ENCODE results near the gene PNRC2. TPM values are rescaled to one million over a fixed set of nuclear protein-coding genes. Genes with fewer than 3 reads are reported as not detected.
A peak's percentile ranks its signal among the peaks of the same experiment; 100 is the strongest.

The PNRC2 gene
- total and polyA plus RNA-seq, 10 of the 15 experiments (the other 5 are each of a cell fraction or from before 2014, with no cell fraction given) = 106 to 205 (median 163) TPM

- ChIA-PET POLR2A (interaction anchor here (0.7 to 4.7 kb wide), 3 partner anchors 9 to 232 kb away, joined by 3 to 38 read pairs (median 3); no protein-coding TSS in a partner anchor), RAD21 (ENCODE audit: unreplicated experiment) (interaction anchor here (2.0 kb wide), 1 partner anchor 9 kb away, joined by 7 read pairs; no protein-coding TSS in a partner anchor), SMC1A (ENCODE audit: uncharacterized antibody, unreplicated experiment) (interaction anchor here (0.6 to 4.2 kb wide), 6 partner anchors 8 to 60 kb away, joined by 3 to 41 read pairs (median 14); no protein-coding TSS in a partner anchor), CTCF (interaction anchor here (1.2 to 2.5 kb wide), 2 partner anchors 10 to 61 kb away, joined by 3 to 7 read pairs; no protein-coding TSS in a partner anchor)
- TF ChIP-seq SMAD5 (IDR thresholded peaks at IDR 0.05; ENCODE audit: low read depth) (0 out of 2 replicates have a peak, but pooled peaks have one; percentile 28), ELK1 (IDR thresholded peaks at IDR 0.05; ENCODE audit: low read depth, low read length) (no peak), POLR2AphosphoS2 (IDR thresholded peaks at IDR 0.05; ENCODE audit: low read depth, low read length) (0 out of 2 replicates have a peak, but pooled peaks have one; percentile 44), POLR2AphosphoS5 (IDR thresholded peaks at IDR 0.05; ENCODE audit: low read length) (peak; percentile 70)
- H3K27ac ChIP-seq (ENCODE audit: control insufficient read depth, insufficient read depth) = no peak overlapping the region
- intact Hi-C loops (cut with micrococcal nuclease; ENCODE audit: unreplicated experiment) (no loop called here), in situ Hi-C loops (cut with MboI) (no loop called here)
- H3K9me3 ChIP-seq (replicated peaks; ENCODE audit: control insufficient read depth, insufficient read depth, low read length) = no peaks in the 10 kb centered on the region
- H2AFZ ChIP-seq (ENCODE audit: control insufficient read depth, low read depth, low read length) = no peak overlapping the region
- H3K4me1 ChIP-seq (ENCODE audit: control insufficient read depth, insufficient read depth, low read length) = peaks cover 16% of the 10 kb centered on the region
- H3K79me2 ChIP-seq (ENCODE audit: control insufficient read depth, insufficient read depth, low read length) = peaks cover 54% of the 10 kb centered on the region
- no peaks in the 10 kb centered on the region for H3K27me3 ChIP-seq (replicated peaks in 1 of 2; ENCODE audit: control insufficient read depth in 2 of 2, insufficient read depth in 2 of 2, low read length in 1 of 2)
- FAIRE-seq (no peak), DNase-seq (ENCODE audit: low read depth, low spot score) (no peak), ATAC-seq (no peak)
- no TSS peak for BruUV-seq (replicated peaks)
- no peak overlapping the region for H3K4me2 ChIP-seq (ENCODE audit: control insufficient read depth, insufficient read depth)
- H3K36me3 ChIP-seq (ENCODE audit: control insufficient read depth in 2 of 2, insufficient read depth in 2 of 2, low read length in 1 of 2) = peaks cover 2 to 18% of the 10 kb centered on the region in 2 experiments
- H3K9ac ChIP-seq (ENCODE audit: control insufficient read depth, insufficient read depth, low read length) = no peak overlapping the region
- H3K4me3 ChIP-seq = no peak overlapping the region
- H4K20me1 ChIP-seq (ENCODE audit: control insufficient read depth, insufficient read depth) = no peaks in the 10 kb centered on the region
These were observed 7.4 kb downstream of the PNRC2 start for GRCh38 chr1:23966973-23967493.

GRCh38 chr1:23967871-23968270 lies 8.2 kb downstream of the PNRC2 start:
- ChIA-PET POLR2A (interaction anchor here (0.7 to 1.0 kb wide), 4 partner anchors 9 to 231 kb away, joined by 3 read pairs; no protein-coding TSS in a partner anchor), RAD21 (ENCODE audit: unreplicated experiment) (interaction anchor here (1.0 to 1.3 kb wide), 2 partner anchors 9 to 12 kb away, joined by 4 to 6 read pairs; partner anchors contain the start of gene SRSF10), SMC1A (ENCODE audit: uncharacterized antibody, unreplicated experiment) (interaction anchor here (0.6 to 3.9 kb wide), 7 partner anchors 9 to 60 kb away, joined by 3 to 16 read pairs (median 5); partner anchors contain the start of genes PNRC2 and SRSF10), CTCF (interaction anchor here (0.8 to 2.5 kb wide), 5 partner anchors 8 to 60 kb away, joined by 3 to 7 read pairs (median 4); partner anchors contain the start of gene PNRC2)
- Histone ChIP-seq H3K9ac (ENCODE audit: control insufficient read depth, insufficient read depth, low read length) (no peak overlapping the region), H3K4me2 (ENCODE audit: control insufficient read depth, insufficient read depth) (no peak overlapping the region), H3K27ac (ENCODE audit: control insufficient read depth, insufficient read depth) (no peak overlapping the region), H3K36me3 (ENCODE audit: control insufficient read depth in 2 of 2, insufficient read depth in 2 of 2, low read length in 1 of 2) (peaks cover 4 to 18% of the 10 kb centered on the region in 2 experiments), H3K4me3 (no peak overlapping the region), H3K4me1 (ENCODE audit: control insufficient read depth, insufficient read depth, low read length) (peaks cover 16% of the 10 kb centered on the region), H3K79me2 (ENCODE audit: control insufficient read depth, insufficient read depth, low read length) (peaks cover 60% of the 10 kb centered on the region), H2AFZ (ENCODE audit: control insufficient read depth, low read depth, low read length) (no peak overlapping the region), H3K9me3 (replicated peaks; ENCODE audit: control insufficient read depth, insufficient read depth, low read length) (no peaks in the 10 kb centered on the region), H3K27me3 (replicated peaks in 1 of 2; ENCODE audit: control insufficient read depth in 2 of 2, insufficient read depth in 2 of 2, low read length in 1 of 2) (no peaks in the 10 kb centered on the region), H4K20me1 (ENCODE audit: control insufficient read depth, insufficient read depth) (no peaks in the 10 kb centered on the region)
- intact Hi-C loops (cut with micrococcal nuclease; ENCODE audit: unreplicated experiment) = no loop called here
- ATAC-seq (no peak), DNase-seq (ENCODE audit: low read depth, low spot score) (no peak), FAIRE-seq (no peak)
- in situ Hi-C loops (cut with MboI) = no loop called here
- BruUV-seq (replicated peaks) = no TSS peak
- no peak for TF ChIP-seq YBX1 (IDR thresholded peaks at IDR 0.05)
- TF ChIP-seq, protein P1, sequence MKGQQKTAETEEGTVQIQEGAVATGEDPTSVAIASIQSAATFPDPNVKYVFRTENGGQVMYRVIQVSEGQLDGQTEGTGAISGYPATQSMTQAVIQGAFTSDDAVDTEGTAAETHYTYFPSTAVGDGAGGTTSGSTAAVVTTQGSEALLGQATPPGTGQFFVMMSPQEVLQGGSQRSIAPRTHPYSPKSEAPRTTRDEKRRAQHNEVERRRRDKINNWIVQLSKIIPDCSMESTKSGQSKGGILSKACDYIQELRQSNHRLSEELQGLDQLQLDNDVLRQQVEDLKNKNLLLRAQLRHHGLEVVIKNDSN (IDR thresholded peaks at IDR 0.05; ENCODE audit: borderline replicate concordance, extremely low read length, insufficient read depth, low read depth, low read length) = no peak
- TF ChIP-seq SP1 (IDR thresholded peaks at IDR 0.05; ENCODE audit: low read depth, low read length) = no peak
- TF ChIP-seq NRF1 (conservative IDR thresholded peaks at IDR 0.05; ENCODE audit: low read depth, low read length) = no peak
- no peak for TF ChIP-seq JUNB (IDR thresholded peaks at IDR 0.05)
- no peak for TF ChIP-seq HDAC2 (IDR thresholded peaks at IDR 0.05)
- TF ChIP-seq TARDBP (IDR thresholded peaks at IDR 0.05; ENCODE audit: borderline replicate concordance) = no peak
- TF ChIP-seq YY1 (IDR thresholded peaks at IDR 0.05; ENCODE audit: low read depth, low read length) = no peak
- no peak for TF ChIP-seq ZNF217 (IDR thresholded peaks at IDR 0.05)
- no peak for TF ChIP-seq CREB1 (IDR thresholded peaks at IDR 0.05; ENCODE audit: low read depth)
- TF ChIP-seq POU2F2 (IDR thresholded peaks at IDR 0.05; ENCODE audit: borderline replicate concordance, low read depth, low read length) = no peak
- TF ChIP-seq, protein P2, sequence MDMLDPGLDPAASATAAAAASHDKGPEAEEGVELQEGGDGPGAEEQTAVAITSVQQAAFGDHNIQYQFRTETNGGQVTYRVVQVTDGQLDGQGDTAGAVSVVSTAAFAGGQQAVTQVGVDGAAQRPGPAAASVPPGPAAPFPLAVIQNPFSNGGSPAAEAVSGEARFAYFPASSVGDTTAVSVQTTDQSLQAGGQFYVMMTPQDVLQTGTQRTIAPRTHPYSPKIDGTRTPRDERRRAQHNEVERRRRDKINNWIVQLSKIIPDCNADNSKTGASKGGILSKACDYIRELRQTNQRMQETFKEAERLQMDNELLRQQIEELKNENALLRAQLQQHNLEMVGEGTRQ (IDR thresholded peaks at IDR 0.05; ENCODE audit: borderline replicate concordance, low read depth, low read length) = no peak
- 93% methylated on average over 2 of the region's 2 CpGs for WGBS (ENCODE audit: insufficient coverage, insufficient replicate concordance, low lambda C conversion rate, missing lambda C conversion rate)
